H9 (cell line): Measurements from ENCODE around the gene PRR29. TPM values are rescaled to one million over a fixed set of nuclear protein-coding genes. Genes with fewer than 3 reads are reported as not detected.

Experiments
- DNase-seq: peaks from one replicate; pipeline ENCODE4 v3.0.0-alpha.2; 2017
- H2AFZ ChIP-seq: one replicate; pipeline ENCODE4 v1.6.1; 2013; ENCODE audit warnings: mild to moderate bottlenecking, low read length, control low read depth, moderate library complexity
- H2AK5ac ChIP-seq: 2 replicates; pipeline ENCODE4 v1.6.1; 2013; ENCODE audit warnings: low read length, control low read depth, mixed read lengths; ENCODE audit not compliant: insufficient read length
- H2BK120ac ChIP-seq: one replicate; pipeline ENCODE4 v1.6.1; 2013; ENCODE audit warnings: low read depth, mild to moderate bottlenecking, low read length, control low read depth, inconsistent platforms; ENCODE audit not compliant: poor library complexity, severe bottlenecking
- H2BK12ac ChIP-seq: 2 replicates; pipeline ENCODE4 v1.6.1; 2013; ENCODE audit warnings: low read length, control low read depth, mixed read lengths, low read depth; ENCODE audit not compliant: insufficient read length
- H2BK15ac ChIP-seq: 2 replicates; pipeline ENCODE4 v1.6.1; 2013; ENCODE audit warnings: low read depth, low read length, control low read depth
- H2BK20ac ChIP-seq: one replicate; pipeline ENCODE4 v1.6.1; 2013; ENCODE audit warnings: low read depth, mild to moderate bottlenecking, low read length, control low read depth, inconsistent platforms; ENCODE audit not compliant: poor library complexity, severe bottlenecking
- H2BK5ac ChIP-seq: 2 replicates; pipeline ENCODE4 v1.6.1; 2013; ENCODE audit warnings: low read length, control low read depth, mixed read lengths; ENCODE audit not compliant: insufficient read length
- H3K14ac ChIP-seq: 2 replicates; pipeline ENCODE4 v1.6.1; 2013; ENCODE audit warnings: low read length, control low read depth; ENCODE audit not compliant: insufficient read depth
- H3K18ac ChIP-seq: 2 replicates; pipeline ENCODE4 v1.6.1; 2013; ENCODE audit warnings: low read depth, mild to moderate bottlenecking, mixed read lengths, low read length, control low read depth; ENCODE audit not compliant: insufficient read length
- H3K23ac ChIP-seq: 2 replicates; pipeline ENCODE4 v1.6.1; 2013; ENCODE audit warnings: low read length, control low read depth, mixed read lengths, low read depth; ENCODE audit not compliant: insufficient read length
- H3K23me2 ChIP-seq: 2 replicates; pipeline ENCODE4 v1.6.1; 2013; ENCODE audit warnings: low read depth, mild to moderate bottlenecking, mixed read lengths, low read length, control low read depth; ENCODE audit not compliant: insufficient read length, poor library complexity, severe bottlenecking
- H3K27ac ChIP-seq: 2 replicates; pipeline ENCODE4 v1.5.1; 2013; ENCODE audit warnings: low read length, control low read depth, mixed read lengths, low read depth; ENCODE audit not compliant: insufficient read length
- H3K27me3 ChIP-seq: 2 replicates; pipeline ENCODE4 v1.6.1; 2013; ENCODE audit warnings: low read length, control low read depth, inconsistent platforms; ENCODE audit not compliant: insufficient read depth
- H3K4ac ChIP-seq: 2 replicates; pipeline ENCODE4 v1.6.1; 2013; ENCODE audit warnings: low read depth, mild to moderate bottlenecking, control low read depth, inconsistent platforms, low read length, moderate library complexity
- H3K4me1 ChIP-seq: 2 replicates; pipeline ENCODE4 v1.6.1; 2013; ENCODE audit warnings: low read length, control low read depth, inconsistent platforms; ENCODE audit not compliant: insufficient read depth
- H3K4me2 ChIP-seq: 2 replicates; pipeline ENCODE4 v1.6.1; 2013; ENCODE audit warnings: low read length, control low read depth, mixed read lengths; ENCODE audit not compliant: insufficient read length, insufficient read depth
- H3K56ac ChIP-seq: 2 replicates; pipeline ENCODE4 v1.6.1; 2013; ENCODE audit warnings: low read depth, mild to moderate bottlenecking, mixed read lengths, low read length, control low read depth; ENCODE audit not compliant: insufficient read length
- H3K79me1 ChIP-seq: 2 replicates; pipeline ENCODE4 v1.6.1; 2013; ENCODE audit warnings: low read depth, mild to moderate bottlenecking, moderate library complexity, low read length, control low read depth, inconsistent platforms; ENCODE audit not compliant: insufficient read depth, poor library complexity, severe bottlenecking
- H3K79me2 ChIP-seq: 2 replicates; pipeline ENCODE4 v1.6.1; 2013; ENCODE audit warnings: low read length, control low read depth, inconsistent platforms; ENCODE audit not compliant: insufficient read depth
- H3K9ac ChIP-seq: 2 replicates; pipeline ENCODE4 v1.6.1; 2013; ENCODE audit warnings: low read length, control low read depth, mixed read lengths; ENCODE audit not compliant: insufficient read length; ENCODE audit errors: extremely low read depth
- H3K9me3 ChIP-seq: one replicate; pipeline ENCODE4 v1.6.1; 2013; ENCODE audit warnings: low read depth, low read length, inconsistent platforms; ENCODE audit not compliant: control insufficient read depth
- H3T11ph ChIP-seq: one replicate; pipeline ENCODE4 v1.6.1; 2013; ENCODE audit warnings: mild to moderate bottlenecking, low read length, control low read depth, inconsistent platforms
- H4K20me1 ChIP-seq: one replicate; pipeline ENCODE4 v1.6.1; 2013; ENCODE audit not compliant: control insufficient read depth, insufficient read length, insufficient read depth
- H4K5ac ChIP-seq: 2 replicates; pipeline ENCODE4 v1.6.1; 2013; ENCODE audit warnings: low read depth, mild to moderate bottlenecking, mixed read lengths, low read length, control low read depth; ENCODE audit not compliant: insufficient read length
- H4K8ac ChIP-seq: replicated peaks from 2 replicates; pipeline ENCODE4 v1.6.1; 2013; ENCODE audit warnings: low read length, control low read depth, mixed read lengths, low read depth; ENCODE audit not compliant: insufficient read length
- H4K91ac ChIP-seq: 2 replicates; pipeline ENCODE4 v1.6.1; 2013; ENCODE audit warnings: low read depth, mild to moderate bottlenecking, moderate library complexity, mixed read lengths, low read length, control low read depth; ENCODE audit not compliant: insufficient read length
- H3K27ac Mint-ChIP-seq, 3 experiments: 2 replicates in 2 of 3; 3 replicates in 1 of 3; pipeline ENCODE4 v1.8.0; 2020 to 2021; ENCODE audit warnings: mixed read lengths in 3 of 3, mild to moderate bottlenecking in 1 of 3, moderate library complexity in 1 of 3
- H3K27me3 Mint-ChIP-seq: 2 replicates; pipeline ENCODE4 v1.8.0; 2021; ENCODE audit warnings: low read depth, mild to moderate bottlenecking, moderate library complexity, mixed read lengths
- H3K36me3 Mint-ChIP-seq, 3 experiments: 2 replicates in 2 of 3; 3 replicates in 1 of 3; pipeline ENCODE4 v1.8.0; 2020 to 2021; ENCODE audit warnings: low read depth in 3 of 3, mixed read lengths in 3 of 3; ENCODE audit not compliant: insufficient read depth in 1 of 3
- H3K4me1 Mint-ChIP-seq, 2 experiments: 2 replicates each; pipeline ENCODE4 v1.8.0; 2020; ENCODE audit warnings: mixed read lengths in 2 of 2
- H3K4me3 Mint-ChIP-seq, 2 experiments: 2 replicates in 1 of 2; 3 replicates in 1 of 2; pipeline ENCODE4 v1.8.0; 2020 to 2021; ENCODE audit warnings: mild to moderate bottlenecking in 2 of 2, mixed read lengths in 2 of 2, moderate library complexity in 1 of 2
- H3K9me3 Mint-ChIP-seq, 2 experiments: 2 replicates in 1 of 2; 3 replicates in 1 of 2; pipeline ENCODE4 v1.8.0; 2020; ENCODE audit warnings: mild to moderate bottlenecking in 2 of 2, mixed read lengths in 2 of 2, moderate library complexity in 1 of 2
- CTCF ChIP-seq: fragments of 200-600 bp; sonication (generic); conservative IDR thresholded peaks from 3 replicates; pipeline ENCODE4 v1.8.0; 2021; ENCODE audit warnings: antibody characterized with exemption, mild to moderate bottlenecking
- WGBS: extraction: QIAGEN DNeasy Blood & Tissue Kit; methylation state at CpG from one replicate; pipeline ENCODE4 v1.1.7; 2013; ENCODE audit warnings: missing lambda C conversion rate, low lambda C conversion rate, mixed read lengths; ENCODE audit not compliant: insufficient read length; ENCODE audit errors: extremely low coverage; 5-methylcytosine and 5-hydroxymethylcytosine counted together
- total RNA-seq: library from RNA; stranded (reverse); gene quantifications from 2 replicates; pipeline ENCODE4 v1.2.1, GENCODE V29; 2021

Gene PRR29
- total RNA-seq, 1 experiment from 2014 or later = 0.87 TPM

DNA sequence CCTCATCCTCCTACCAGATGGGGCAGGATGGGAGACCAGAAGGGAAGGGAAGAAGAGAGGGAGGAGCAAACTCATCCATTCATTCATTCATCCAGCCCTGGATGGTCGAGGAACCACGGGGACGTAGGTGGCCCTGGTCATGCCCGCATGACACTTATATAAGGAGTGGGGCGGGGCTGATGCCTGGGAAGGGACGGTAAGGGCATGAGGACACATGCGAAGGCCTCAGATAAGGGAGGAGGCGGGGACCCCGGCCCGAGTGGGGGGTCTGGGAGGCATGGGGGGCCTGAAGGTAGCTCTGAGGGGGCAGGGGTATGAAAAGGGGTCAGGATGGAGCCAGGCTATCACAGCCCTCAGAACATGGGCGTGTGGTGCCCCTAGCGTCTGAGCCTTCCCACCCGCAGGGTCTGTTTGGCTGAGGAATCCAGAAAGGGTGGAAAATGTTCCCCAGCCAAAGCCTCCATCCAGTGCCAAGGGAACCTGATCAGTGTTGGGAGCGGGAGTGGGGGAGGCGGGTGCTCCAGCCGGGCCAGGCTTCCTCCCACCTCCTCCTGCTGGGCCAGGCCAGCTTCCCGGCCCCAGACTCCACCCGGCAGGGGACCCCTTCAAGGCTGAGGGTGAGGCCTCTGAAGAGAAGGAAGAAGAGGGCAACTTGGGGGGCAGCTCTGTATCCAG lies 48.4 kb upstream of the PRR29 start:
- H3K9me3 Mint-ChIP-seq = no peaks in the 10 kb centered on the region
- Histone ChIP-seq H3K4ac (no peak overlapping the region), H3K4me1 (no peaks in the 10 kb centered on the region), H3K79me1 (no peaks in the 10 kb centered on the region), H4K8ac (no peak overlapping the region), H3K4me2 (no peak overlapping the region), H3K23me2 (no peaks in the 10 kb centered on the region), H2BK120ac (no peak overlapping the region), H3T11ph (no peak overlapping the region), H3K23ac (no peak overlapping the region), H4K91ac (no peak overlapping the region), H4K5ac (no peak overlapping the region), H3K9me3 (no peaks in the 10 kb centered on the region), H4K20me1 (no peaks in the 10 kb centered on the region), H2AFZ (no peak overlapping the region), H2BK15ac (no peak overlapping the region), H2BK5ac (no peak overlapping the region), H3K27ac (no peak overlapping the region), H3K27me3 (no peaks in the 10 kb centered on the region), H3K14ac (no peak overlapping the region), H3K9ac (no peak overlapping the region), H2BK12ac (no peak overlapping the region), H3K79me2 (no peaks in the 10 kb centered on the region), H2BK20ac (no peak overlapping the region), H3K18ac (no peak overlapping the region), H2AK5ac (no peak overlapping the region), H3K56ac (no peak overlapping the region)
- no peak overlapping the region for H3K27ac Mint-ChIP-seq
- H3K27me3 Mint-ChIP-seq = no peaks in the 10 kb centered on the region
- no peaks in the 10 kb centered on the region for H3K36me3 Mint-ChIP-seq
- no CpG with 5 or more reads among the region's 18 CpGs for WGBS
- H3K4me1 Mint-ChIP-seq = peaks cover 2 to 6% of the 10 kb centered on the region in 2 experiments; a peak in 2 of 4 replicates
- TF ChIP-seq CTCF = no peak
- no peak for DNase-seq
- H3K4me3 Mint-ChIP-seq = no peak overlapping the region
